Activated CD4-positive, alpha-beta T cell treated with anti-CD3 and anti-CD28 coated beads, Interleukin-2, amount 50 U/mL, for 16 hours (primary cell): ENCODE results near the gene PSMD12.
"Not testable (repeated sequence)": the region's sequence is repeated elsewhere in the genome, so short reads cannot be mapped to it uniquely, and the experiment has no call there.

Source experiments
- DNase-seq: peaks from one replicate; pipeline ENCODE4 v3.0.0-alpha.2; 2020

The PSMD12 gene

DNA sequence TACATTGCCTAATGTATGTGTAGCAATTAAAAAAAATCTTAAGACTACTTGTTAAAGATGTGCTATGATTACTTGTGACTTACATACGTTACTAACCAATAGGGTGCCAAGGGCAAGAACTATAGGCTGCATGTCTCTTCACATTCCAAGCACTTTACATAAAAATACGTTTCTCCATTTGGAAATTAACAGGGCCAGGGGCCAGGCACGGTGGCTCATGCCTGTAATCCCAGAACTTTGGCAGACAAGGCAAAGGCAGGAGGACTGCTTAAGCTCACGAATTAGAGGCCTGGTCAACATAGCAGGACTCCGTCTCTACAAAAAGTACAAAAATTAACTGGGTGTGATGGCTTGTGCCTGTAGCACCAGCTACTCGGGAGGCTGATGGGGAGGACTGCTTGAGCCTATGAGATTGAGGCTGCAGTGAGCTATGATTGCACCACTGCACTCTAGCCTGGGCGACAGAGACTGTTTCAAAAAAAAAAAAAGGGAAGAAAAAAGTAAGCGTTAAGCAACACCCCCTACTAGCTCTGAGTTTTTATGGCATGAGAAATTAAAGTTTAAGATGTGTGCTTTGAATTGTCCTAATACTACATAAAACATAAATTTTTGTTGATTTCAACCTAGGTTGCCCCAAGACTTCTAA lies 12.3 kb downstream of the PSMD12 start:
- no peak for DNase-seq

- DNase-seq, result no peak
These were observed 13.2 kb downstream of the PSMD12 start for GRCh38 chr17:67353161-67353560.

GRCh38 chr17:67349420-67349819 lies 17.0 kb downstream of the PSMD12 start:
- DNase-seq, result no peak

- DNase-seq, result no peak
These were observed 18.6 kb downstream of the PSMD12 start for GRCh38 chr17:67347826-67348225.

DNA sequence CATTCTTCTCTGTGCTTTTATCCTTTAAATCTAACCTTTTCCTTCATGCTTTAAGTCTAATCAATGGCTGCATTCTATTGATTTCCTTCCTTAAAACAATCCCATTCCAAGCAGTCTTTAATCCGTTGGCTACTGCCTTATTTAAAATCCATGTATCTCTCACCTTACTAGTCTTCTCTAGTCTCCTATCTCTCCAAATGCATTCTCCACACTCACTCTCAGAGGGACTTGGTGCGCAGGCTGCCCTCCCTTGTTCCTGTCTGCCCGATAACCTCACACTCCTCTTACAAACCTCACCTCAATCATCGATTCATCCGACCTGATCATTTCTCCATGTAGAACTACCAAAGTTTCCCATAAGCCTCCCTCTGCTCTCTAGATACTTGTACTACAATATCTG lies 23.1 kb downstream of the PSMD12 start:
- no peak for DNase-seq

- not testable (repeated sequence) for DNase-seq
These were observed 28.0 kb downstream of the PSMD12 start for GRCh38 chr17:67338353-67338752.

- no peak for DNase-seq
These were observed 29.5 kb downstream of the PSMD12 start for GRCh38 chr17:67336859-67337258.

GRCh38 chr17:67335245-67335835 lies 31.0 kb downstream of the PSMD12 start:
- no peak for DNase-seq

GRCh38 chr17:67332162-67332508 lies 34.2 kb downstream of the PSMD12 start:
- not testable (repeated sequence) for DNase-seq

DNA sequence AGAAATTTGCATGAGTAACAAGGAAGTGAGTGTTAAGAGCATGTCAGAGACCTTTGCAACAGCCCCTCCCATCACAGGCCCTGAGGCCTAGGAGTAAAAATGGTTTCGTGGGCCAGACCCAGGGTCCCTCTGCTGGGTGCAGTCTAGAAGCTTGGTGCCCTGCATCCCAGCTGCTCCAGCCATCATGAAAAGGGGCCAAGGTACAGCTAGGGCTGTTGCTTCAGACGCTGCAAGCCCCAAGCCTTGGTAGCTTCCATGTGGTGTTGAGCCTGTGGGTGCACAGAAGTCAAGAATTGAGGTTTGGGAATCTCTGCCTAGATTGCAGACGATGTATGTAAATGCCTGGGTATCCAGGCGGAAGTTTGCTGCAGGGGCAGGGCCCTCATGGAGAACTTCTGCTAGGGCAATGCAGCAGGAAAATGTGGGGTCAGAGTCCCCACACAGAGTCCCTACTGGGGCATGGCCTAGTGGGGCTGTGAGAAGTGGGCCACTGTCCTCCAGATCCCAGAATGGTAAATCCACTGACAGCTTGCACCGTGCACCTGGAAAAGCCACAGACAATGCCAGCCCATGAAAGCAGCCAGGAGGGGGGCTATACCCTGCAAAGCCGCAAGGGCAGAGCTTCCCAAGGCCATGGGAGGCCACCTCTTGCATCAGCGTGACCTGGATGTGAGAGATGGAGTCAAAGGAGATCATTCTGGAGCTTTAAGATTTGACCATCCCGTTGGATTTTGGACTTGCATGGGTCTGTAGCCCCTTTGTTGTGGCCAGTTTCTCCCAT lies 34.8 kb downstream of the PSMD12 start:
- DNase-seq, result not testable (repeated sequence)

DNA sequence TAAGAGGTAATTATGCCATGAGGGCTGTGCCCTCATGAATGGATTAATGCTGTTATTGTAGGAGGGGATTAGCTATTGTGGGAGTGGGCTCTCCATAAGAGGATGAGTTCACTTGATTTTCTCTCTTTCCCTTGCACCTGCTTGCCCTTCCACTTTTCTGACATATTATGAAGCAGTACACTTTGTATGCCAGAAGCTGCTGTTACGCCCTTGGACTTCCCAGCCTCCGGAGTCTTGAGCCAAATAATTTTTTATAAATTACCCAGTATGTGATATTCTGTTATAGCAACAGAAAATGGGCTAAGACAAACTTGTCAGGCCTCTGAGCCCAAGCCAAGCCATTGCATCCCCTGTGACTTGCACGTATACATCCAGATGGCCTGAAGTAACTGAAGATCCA lies 38.4 kb downstream of the PSMD12 start:
- no peak for DNase-seq

- DNase-seq, result not testable (repeated sequence)
These were observed 39.2 kb downstream of the PSMD12 start for GRCh38 chr17:67326959-67327745.

- DNase-seq, result no peak
These were observed 39.9 kb downstream of the PSMD12 start for GRCh38 chr17:67326440-67326839.

- no peak for DNase-seq
These were observed 42.0 kb downstream of the PSMD12 start for GRCh38 chr17:67324330-67324729.

DNA sequence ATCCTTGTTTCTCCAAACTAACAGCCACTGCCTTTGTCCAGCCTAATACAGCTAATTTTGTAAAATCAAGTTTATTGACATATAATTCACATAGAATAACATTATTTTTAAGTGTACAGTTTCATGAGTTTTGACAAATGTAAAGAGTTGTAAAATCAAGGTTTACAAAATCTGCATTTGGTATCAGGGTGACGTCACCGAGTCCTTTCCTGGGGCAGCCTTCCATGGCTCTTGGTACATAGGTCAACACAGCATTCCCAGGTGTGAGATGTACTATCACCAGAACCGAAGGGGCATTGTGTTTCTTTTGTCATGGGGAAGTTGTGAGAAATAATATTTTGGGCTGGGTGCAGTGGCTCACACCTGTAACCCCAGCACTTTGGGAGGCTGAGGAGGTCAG lies 42.9 kb downstream of the PSMD12 start:
- no peak for DNase-seq

- DNase-seq, result no peak
These were observed 44.2 kb downstream of the PSMD12 start for GRCh38 chr17:67322042-67322787.

- not testable (repeated sequence) for DNase-seq
These were observed 44.9 kb downstream of the PSMD12 start for GRCh38 chr17:67321486-67321885.

- no peak for DNase-seq
These were observed 49.6 kb downstream of the PSMD12 start for GRCh38 chr17:67316781-67317180.

DNA sequence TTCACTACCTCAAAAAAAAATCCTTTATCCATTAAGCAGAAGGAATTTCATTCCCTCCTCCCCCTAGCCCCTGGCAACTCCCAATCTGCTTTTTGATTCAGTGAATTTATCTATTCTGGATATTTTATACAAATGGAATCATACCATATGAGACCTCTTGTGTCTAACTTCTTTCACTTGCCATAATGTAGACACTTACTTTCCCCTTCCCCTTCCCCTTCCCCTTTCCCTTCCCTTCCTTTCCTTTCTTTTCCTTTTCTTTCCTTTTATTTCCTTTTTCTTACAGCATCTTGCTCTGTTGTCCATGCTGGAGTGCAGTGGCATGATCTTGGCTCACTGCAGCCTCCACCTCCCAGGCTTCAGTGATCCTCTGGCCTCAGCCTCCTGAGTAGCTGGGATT lies 50.5 kb downstream of the PSMD12 start:
- no peak for DNase-seq

DNA sequence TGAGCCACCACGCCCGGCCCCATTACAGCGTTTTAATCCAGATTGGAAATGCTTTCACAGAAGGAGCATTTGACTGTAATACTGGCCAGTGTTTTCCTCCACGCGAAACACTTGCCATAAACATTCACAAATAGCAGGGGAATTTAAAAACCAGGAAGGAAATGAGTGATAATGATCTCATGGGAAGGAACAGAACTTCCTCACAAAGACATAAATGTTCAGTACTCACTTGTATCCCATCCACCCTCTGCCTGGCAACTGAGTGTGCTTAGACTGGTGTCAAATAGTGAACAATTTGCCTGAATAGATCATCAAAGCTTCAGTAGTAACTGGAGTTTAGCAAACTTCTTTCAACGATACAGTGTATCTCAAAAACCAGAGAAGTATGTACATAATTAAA lies 54.1 kb downstream of the PSMD12 start:
- DNase-seq, result no peak

- DNase-seq, result no peak
These were observed 54.8 kb downstream of the PSMD12 start for GRCh38 chr17:67311575-67311974.

DNA sequence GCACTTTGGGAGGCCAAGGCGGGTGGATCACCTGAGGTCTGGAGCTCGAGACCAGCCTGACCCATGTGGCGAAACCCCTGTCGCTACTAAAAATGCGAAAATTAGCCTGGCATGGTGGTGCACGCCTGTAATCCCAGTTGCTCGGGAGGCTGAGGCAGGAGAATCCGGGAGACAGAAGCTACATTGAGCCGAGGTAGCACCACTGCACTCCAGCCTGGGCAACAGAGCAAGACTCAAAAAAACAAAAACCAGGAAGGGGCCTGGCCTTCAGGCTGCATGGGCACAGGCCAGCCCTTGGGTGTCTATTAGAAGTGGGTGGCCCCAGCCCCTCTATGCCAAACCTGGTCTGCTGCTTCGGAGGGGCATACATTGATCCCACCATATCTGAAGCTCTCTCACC lies 56.0 kb downstream of the PSMD12 start:
- no peak for DNase-seq
